Stomach (tissue), 9 donors: ENCODE data around the gene MRPS31. TPM values are rescaled to one million over a fixed set of nuclear protein-coding genes. Genes with fewer than 3 reads are reported as not detected.

Experiments used
- DNase-seq, 2 donors: peaks; one replicate each; pipeline versions ENCODE4 v3.0.0 to v3.0.0-alpha.2; 2013 to 2019
- H3K27ac ChIP-seq, 5 donors: fragments of 200-600 bp in 4 of 5; sonication (generic) in 4 of 5; one replicate each; pipeline ENCODE4 v1.5.1; 2013 to 2019; ENCODE audit warnings: mild to moderate bottlenecking in 1 of 5, moderate library complexity in 1 of 5
- H3K27me3 ChIP-seq, 3 donors: fragments of 200-600 bp; sonication (generic); one replicate each; pipeline ENCODE4 v1.5.1; 2017 to 2019; ENCODE audit warnings: mixed run types in 1 of 3
- H3K36me3 ChIP-seq, 4 donors: fragments of 200-600 bp; sonication (generic); 1 replicate in 3 of 4; 2 replicates in 1 of 4; pipeline ENCODE4 v1.5.1; 2016 to 2019
- H3K4me1 ChIP-seq, 4 donors: fragments of 200-600 bp; sonication (generic); one replicate each; pipeline ENCODE4 v1.5.1; 2016 to 2019
- H3K4me3 ChIP-seq, 4 donors: fragments of 200-600 bp; sonication (generic) in 3 of 4; one replicate each; pipeline ENCODE4 v1.5.1; 2016 to 2019; ENCODE audit warnings: mild to moderate bottlenecking in 1 of 4
- H3K9me3 ChIP-seq, 4 donors: fragments of 200-600 bp; sonication (generic); one replicate each; pipeline ENCODE4 v1.5.1; 2016 to 2019
- EP300 ChIP-seq: sonication (generic); formaldehyde crosslinking; IDR thresholded peaks from one replicate; pipeline ENCODE4 v1.6.1; 2017; ENCODE audit warnings: antibody characterized with exemption
- POLR2A ChIP-seq, 4 donors: fragments of 450-650 bp; IDR thresholded peaks; one replicate each; pipeline ENCODE4 v1.6.1; 2016; ENCODE audit warnings: antibody characterized with exemption in 4 of 4, control low read depth in 2 of 4, mild to moderate bottlenecking in 1 of 4, moderate library complexity in 1 of 4
- POLR2AphosphoS5 ChIP-seq, 3 donors: sonication (generic); formaldehyde crosslinking; IDR thresholded peaks; one replicate each; pipeline ENCODE4 v1.6.1; 2016; ENCODE audit warnings: antibody characterized with exemption in 3 of 3
- WGBS, 5 donors: extraction: QIAGEN DNeasy Blood & Tissue Kit in 3 of 5; methylation state at CpG; one replicate each; pipeline versions ENCODE4 v1.1.5 to v1.1.7; 2013 to 2018; 5-methylcytosine and 5-hydroxymethylcytosine counted together
- intact Hi-C: fragments of 100-400 bp; cut with DNase I; formaldehyde crosslinking; loops from one replicate; pipeline ENCODE4 v1.15.1; 2023; ENCODE audit warnings: low total_unique reads
- polyA plus RNA-seq, 3 donors: library from polyadenylated mRNA; stranded (reverse); fragments of 200-250 nt; gene quantifications; one replicate each; pipeline ENCODE4 v1.2.3, GENCODE V29; 2013
- total RNA-seq, 5 donors: library from RNA; depleted of rRNA; stranded (reverse); fragments of >200 nt; gene quantifications; one replicate each; pipeline versions ENCODE4 v1.1.0 to v1.2.3, GENCODE V29; 2014 to 2016
- TF ChIP-seq, protein P1 (sequence below), 7 experiments: fragments of 450-650 bp in 4 of 7; fragments of 200-600 bp in 3 of 7; sonication (generic) in 3 of 7; IDR thresholded peaks; one replicate each; pipeline ENCODE4 v1.5.1; 2016 to 2019; ENCODE audit warnings: antibody characterized with exemption in 7 of 7, control low read depth in 2 of 7, mild to moderate bottlenecking in 1 of 7
- donor health status: healthy with polysubstance abuse.
- donor health status: Bipolar disorder and iron deficiency.
- donor health status: healthy.

Gene MRPS31
- total and polyA plus RNA-seq, 8 donors: 6.2 to 43.8 (median 24.9) TPM

DNA sequence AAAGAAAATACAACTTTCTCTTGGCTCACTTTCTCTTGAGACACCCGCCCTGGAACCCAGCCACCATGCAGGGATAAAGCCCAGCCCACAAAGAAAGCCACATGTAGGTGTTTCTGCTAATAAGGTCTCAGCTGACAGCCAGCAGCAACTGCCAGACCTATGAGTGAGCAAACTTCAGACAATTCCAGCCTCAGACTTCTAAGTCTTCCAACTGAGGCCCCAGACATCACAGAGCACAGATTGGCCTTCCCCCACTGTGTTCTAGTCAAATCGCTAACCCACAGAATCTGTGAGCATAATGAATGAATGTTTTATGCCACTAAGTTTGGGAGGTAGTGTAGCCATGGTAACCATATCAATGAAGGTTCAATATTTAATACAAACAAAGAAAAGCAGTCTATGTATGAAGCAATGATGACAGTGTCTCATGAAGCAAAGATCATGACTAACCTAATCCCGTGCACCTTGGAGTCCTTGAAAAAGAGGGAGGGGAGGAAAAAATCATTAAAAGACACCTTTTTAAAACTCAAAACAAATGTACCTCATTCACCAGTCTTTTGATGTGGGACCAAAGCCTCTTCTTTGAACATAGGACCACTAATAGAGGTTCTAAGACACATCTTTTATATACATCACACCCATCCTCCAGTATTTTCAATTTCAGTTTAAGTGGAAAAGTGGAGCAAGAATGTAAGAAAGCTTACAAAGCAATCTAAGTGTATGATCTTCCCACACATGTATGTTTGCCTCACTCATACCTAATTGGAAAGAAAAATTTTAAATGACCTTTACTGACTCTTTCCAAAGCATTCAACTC, 6.2 kb downstream of the MRPS31 start:
- Histone ChIP-seq H3K36me3 (peaks cover 0 to 63% (median 36%) of the 10 kb centered on the region in 4 donors), H3K4me1 (peaks cover 3 to 32% (median 21%) of the 10 kb centered on the region in 4 donors), H3K27ac (peak overlapping the region in 1 of 5 donors; percentile 43), H3K27me3 (no peaks in the 10 kb centered on the region), H3K4me3 (no peak overlapping the region), H3K9me3 (no peaks in the 10 kb centered on the region)
- 20 to 63% (median 23%) methylated on average over 3 of the region's 3 CpGs for WGBS, 5 donors
- TF ChIP-seq POLR2A (IDR thresholded peaks at IDR 0.05) (no peak), POLR2AphosphoS5 (IDR thresholded peaks at IDR 0.05) (no peak), EP300 (no peak)
- TF ChIP-seq, protein P1, sequence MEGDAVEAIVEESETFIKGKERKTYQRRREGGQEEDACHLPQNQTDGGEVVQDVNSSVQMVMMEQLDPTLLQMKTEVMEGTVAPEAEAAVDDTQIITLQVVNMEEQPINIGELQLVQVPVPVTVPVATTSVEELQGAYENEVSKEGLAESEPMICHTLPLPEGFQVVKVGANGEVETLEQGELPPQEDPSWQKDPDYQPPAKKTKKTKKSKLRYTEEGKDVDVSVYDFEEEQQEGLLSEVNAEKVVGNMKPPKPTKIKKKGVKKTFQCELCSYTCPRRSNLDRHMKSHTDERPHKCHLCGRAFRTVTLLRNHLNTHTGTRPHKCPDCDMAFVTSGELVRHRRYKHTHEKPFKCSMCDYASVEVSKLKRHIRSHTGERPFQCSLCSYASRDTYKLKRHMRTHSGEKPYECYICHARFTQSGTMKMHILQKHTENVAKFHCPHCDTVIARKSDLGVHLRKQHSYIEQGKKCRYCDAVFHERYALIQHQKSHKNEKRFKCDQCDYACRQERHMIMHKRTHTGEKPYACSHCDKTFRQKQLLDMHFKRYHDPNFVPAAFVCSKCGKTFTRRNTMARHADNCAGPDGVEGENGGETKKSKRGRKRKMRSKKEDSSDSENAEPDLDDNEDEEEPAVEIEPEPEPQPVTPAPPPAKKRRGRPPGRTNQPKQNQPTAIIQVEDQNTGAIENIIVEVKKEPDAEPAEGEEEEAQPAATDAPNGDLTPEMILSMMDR (IDR thresholded peaks at IDR 0.05): no peak
- intact Hi-C loops: no loop called here
- peak in 1 of 2 donors; percentile 49 for DNase-seq

DNA sequence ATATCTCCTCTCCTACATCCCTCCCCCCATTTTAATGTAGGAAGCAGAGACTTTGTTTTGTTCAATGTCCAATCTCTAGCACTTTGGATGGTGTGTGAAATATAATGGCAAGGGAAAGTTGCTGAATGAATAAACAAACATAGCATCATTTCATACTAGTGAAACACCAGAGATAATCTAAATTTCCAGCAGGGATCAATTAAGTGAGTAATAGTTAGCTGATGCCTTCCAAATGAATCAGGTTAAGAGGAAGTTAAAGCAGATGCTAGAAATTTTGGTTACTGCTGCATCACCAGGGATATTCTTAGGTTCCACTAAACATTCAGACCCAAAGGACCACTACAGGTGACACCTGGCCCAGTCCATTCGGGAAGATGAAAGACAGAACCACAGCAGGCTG, 8.1 kb downstream of the MRPS31 start:
- Histone ChIP-seq H3K4me3 (no peak overlapping the region), H3K27ac (no peak overlapping the region), H3K9me3 (no peaks in the 10 kb centered on the region), H3K36me3 (peaks cover 0 to 81% (median 54%) of the 10 kb centered on the region in 4 donors), H3K27me3 (no peaks in the 10 kb centered on the region), H3K4me1 (peaks cover 0 to 32% (median 19%) of the 10 kb centered on the region in 4 donors)
- TF ChIP-seq EP300: no peak
- intact Hi-C loops: no loop called here
- no peak for DNase-seq
- WGBS, 5 donors: 85 to 92% (median 91%) methylated on average over 1 of the region's 1 CpG

DNA sequence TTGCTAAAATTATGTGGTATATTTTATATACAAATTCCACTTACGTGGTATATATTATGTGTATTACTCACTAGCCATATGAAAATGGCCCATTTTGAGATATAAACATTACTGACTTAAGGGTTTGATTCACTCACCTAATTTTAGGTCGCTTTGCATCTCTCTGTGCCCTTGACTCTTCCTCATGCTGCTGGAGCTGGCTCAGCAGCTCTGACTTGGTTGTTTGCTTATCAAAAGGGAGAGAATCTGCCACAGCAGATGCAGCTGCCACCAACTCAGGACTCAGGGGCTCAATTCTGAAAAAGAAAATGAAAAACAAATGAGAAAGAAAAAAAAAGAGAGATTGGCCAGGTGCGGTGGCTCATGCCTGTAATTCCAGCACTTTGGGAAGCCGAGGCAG, 12.2 kb downstream of the MRPS31 start:
- Histone ChIP-seq H3K4me3 (no peak overlapping the region), H3K9me3 (no peaks in the 10 kb centered on the region), H3K4me1 (peaks cover 0 to 8% (median 2%) of the 10 kb centered on the region in 4 donors), H3K36me3 (peaks cover 2 to 85% (median 71%) of the 10 kb centered on the region in 4 donors), H3K27me3 (no peaks in the 10 kb centered on the region), H3K27ac (no peak overlapping the region)
- intact Hi-C loops: no loop called here
- TF ChIP-seq POLR2AphosphoS5 (IDR thresholded peaks at IDR 0.05) (no peak), POLR2A (IDR thresholded peaks at IDR 0.05) (no peak)
- WGBS, 5 donors: 95 to 99% (median 98%) methylated on average over 4 of the region's 4 CpGs
- DNase-seq: no peak

DNA sequence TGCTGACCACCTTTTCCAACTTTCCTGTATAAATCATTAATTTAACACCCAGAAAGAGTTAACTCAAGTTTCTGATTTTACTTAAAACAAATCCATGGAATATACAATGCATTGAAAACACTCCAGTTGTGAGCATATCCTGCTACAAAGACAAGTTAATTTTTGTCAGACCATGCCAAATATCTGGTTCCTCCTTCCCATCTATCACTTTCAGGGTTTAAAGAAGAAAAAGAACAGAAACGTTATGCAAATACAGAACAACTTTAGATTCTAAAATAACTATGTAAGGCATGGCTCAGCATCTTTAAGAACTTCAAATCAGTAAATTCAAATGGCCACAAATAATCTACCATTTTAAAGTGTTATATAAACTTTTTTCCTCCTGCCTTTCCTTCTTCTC, 14.9 kb downstream of the MRPS31 start:
- Histone ChIP-seq H3K4me1 (no peaks in the 10 kb centered on the region), H3K9me3 (no peaks in the 10 kb centered on the region), H3K27ac (no peak overlapping the region), H3K36me3 (peaks cover 10 to 95% (median 80%) of the 10 kb centered on the region in 4 donors), H3K4me3 (no peak overlapping the region), H3K27me3 (no peaks in the 10 kb centered on the region)
- TF ChIP-seq POLR2AphosphoS5 (IDR thresholded peaks at IDR 0.05) (no peak), POLR2A (IDR thresholded peaks at IDR 0.05) (no peak), EP300 (no peak)
- TF ChIP-seq, protein P1 (IDR thresholded peaks at IDR 0.05): no peak
- no peak for DNase-seq
- 51 to 71% (median 60%) methylated on average over 1 of the region's 1 CpG for WGBS, 5 donors
- intact Hi-C loops: no loop called here

DNA sequence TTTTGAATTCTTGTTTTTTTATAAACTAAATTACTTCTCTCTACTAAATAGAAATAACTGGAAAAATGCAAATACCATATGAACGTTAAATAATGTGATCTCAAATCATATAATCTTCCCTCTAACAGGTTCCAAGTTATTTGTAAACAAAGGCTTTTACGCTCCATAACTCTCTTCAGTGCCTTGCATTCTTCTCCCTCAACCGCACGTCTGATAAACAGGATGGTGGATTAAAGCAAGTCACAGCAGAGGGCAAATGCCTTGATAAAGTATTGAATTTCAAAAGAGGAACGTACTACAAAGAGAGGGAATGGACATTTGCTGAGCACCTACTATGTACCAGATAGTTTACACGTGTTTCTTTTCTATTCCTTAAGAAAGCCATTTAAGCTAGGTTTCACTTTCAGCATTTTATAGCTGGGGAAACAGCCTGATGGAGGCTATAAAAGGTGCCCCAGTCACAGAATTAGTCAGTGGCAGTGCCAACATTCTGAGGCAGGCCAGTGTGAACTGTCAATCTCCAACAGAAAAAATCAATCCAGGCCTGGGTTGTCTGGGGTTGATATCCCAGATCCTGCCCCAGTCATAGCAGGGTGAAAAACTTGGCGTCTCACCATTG, 15.8 kb downstream of the MRPS31 start:
- Histone ChIP-seq H3K27ac (no peak overlapping the region), H3K9me3 (no peaks in the 10 kb centered on the region), H3K4me3 (no peak overlapping the region), H3K4me1 (no peaks in the 10 kb centered on the region), H3K27me3 (no peaks in the 10 kb centered on the region), H3K36me3 (peaks cover 10 to 90% (median 76%) of the 10 kb centered on the region in 4 donors)
- WGBS, 5 donors: 61 to 82% (median 70%) methylated on average over 7 of the region's 7 CpGs
- DNase-seq: no peak
- TF ChIP-seq EP300: no peak
- TF ChIP-seq, protein P1 (IDR thresholded peaks at IDR 0.05): no peak
- no peak for TF ChIP-seq POLR2AphosphoS5 (IDR thresholded peaks at IDR 0.05)
- TF ChIP-seq POLR2A (IDR thresholded peaks at IDR 0.05): no peak
- intact Hi-C loops: no loop called here
